HCT116 (cell line): ENCODE data around the gene GPLD1. TPM values are rescaled to one million over a fixed set of nuclear protein-coding genes. Genes with fewer than 3 reads are reported as not detected.

Experiments used
- ATAC-seq: fragments of 200-7000 bp; cut with Tn5 transposase; 2 replicates; pipeline ENCODE4 v1.9.1; 2020; ENCODE audit warnings: mild to moderate bottlenecking, moderate library complexity
- BruUV-seq: library from RNA; stranded (reverse); fragments of 400-500 nt; replicated peaks from 2 replicates; lab custom pipeline; 2021; lab: Mats Ljungman, UMichigan
- CTCF ChIA-PET: fragments of 300-600 bp; sonication (Branson Sonifier 250); formaldehyde crosslinking; loops from one replicate; lab custom pipeline; 2021; ENCODE audit warnings: antibody characterized with exemption; lab: Charles Lee
- POLR2A ChIA-PET: fragments of 300-600, 350-600 bp; sonication (Branson Sonifier 250); formaldehyde crosslinking; loops from one replicate; lab custom pipeline; 2021; ENCODE audit warnings: antibody characterized with exemption; lab: Charles Lee
- RAD21 ChIA-PET, 2 experiments: fragments of 300-600 bp; sonication (Branson Sonifier 250); formaldehyde crosslinking; loops; one replicate each; lab custom pipeline; 2023; ENCODE audit warnings: low total read pairs in 2 of 2; ENCODE audit not compliant: uncharacterized antibody in 2 of 2, unreplicated experiment in 2 of 2, low non-redundant PET in 1 of 2; lab: Charles Lee
- DNase-seq: peaks from one replicate; pipeline ENCODE4 v3.0.0-alpha.2; 2010; ENCODE audit warnings: low read depth, low spot score
- H2AFZ ChIP-seq: fragments of 200-600 bp; shearing (Covaris generic), sonication (generic); 2 replicates; pipeline ENCODE4 v1.6.1; 2017; ENCODE audit warnings: low read depth, mixed run types, mixed read lengths, antibody characterized with exemption, low read length; ENCODE audit not compliant: poor library complexity, severe bottlenecking
- H3K27ac ChIP-seq: 2 replicates; pipeline ENCODE4 v1.5.1; 2012; ENCODE audit warnings: low read depth, low read length
- H3K27me3 ChIP-seq: fragments of 200-600 bp; sonication (generic); 2 replicates; pipeline ENCODE4 v1.6.1; 2016; ENCODE audit warnings: mixed run types, low read length, mixed read lengths; ENCODE audit not compliant: insufficient read depth
- H3K36me3 ChIP-seq, 2 experiments: fragments of 200-500 bp in 1 of 2; fragments of 200-600 bp in 1 of 2; sonication (Bioruptor generic) in 1 of 2; sonication (generic) in 1 of 2; 2 replicates each; pipeline versions ENCODE4 v1.5.1 to v1.6.1; 2014 to 2016; ENCODE audit warnings: low read length in 2 of 2, inconsistent platforms in 1 of 2, mixed read lengths in 1 of 2, mixed run types in 1 of 2; ENCODE audit not compliant: insufficient read depth in 2 of 2, control insufficient read depth in 1 of 2
- H3K4me1 ChIP-seq, 2 experiments: fragments of 200-600 bp in 1 of 2; sonication (generic) in 1 of 2; 2 replicates each; pipeline versions ENCODE4 v1.5.1 to v1.6.1; 2012 to 2017; ENCODE audit warnings: low read length in 2 of 2, inconsistent platforms in 1 of 2, mild to moderate bottlenecking in 1 of 2, mixed read lengths in 1 of 2, mixed run types in 1 of 2, moderate library complexity in 1 of 2; ENCODE audit not compliant: insufficient read depth in 2 of 2, control insufficient read depth in 1 of 2
- H3K4me2 ChIP-seq: fragments of 200-600 bp; sonication (generic); 2 replicates; pipeline ENCODE4 v1.6.1; 2017; ENCODE audit warnings: mixed run types, low read length, mixed read lengths
- H3K4me3 ChIP-seq, 2 experiments: fragments of 200-600 bp in 1 of 2; sonication (generic) in 1 of 2; replicated peaks in 1 of 2; 2 replicates each; pipeline ENCODE4 v1.5.1; 2011 to 2016; ENCODE audit warnings: low read length in 2 of 2, control low read depth in 1 of 2, low read depth in 1 of 2, mild to moderate bottlenecking in 1 of 2, mixed read lengths in 1 of 2, mixed run types in 1 of 2
- H3K79me2 ChIP-seq: fragments of 200-600 bp; sonication (generic); 2 replicates; pipeline ENCODE4 v1.6.1; 2017; ENCODE audit warnings: mild to moderate bottlenecking, mixed run types, low read length, moderate library complexity, mixed read lengths; ENCODE audit not compliant: insufficient read depth
- H3K9ac ChIP-seq: fragments of 200-600 bp; sonication (generic); 2 replicates; pipeline ENCODE4 v1.6.1; 2016; ENCODE audit warnings: low read length, mixed read lengths
- H3K9me2 ChIP-seq: fragments of 200-600 bp; sonication (generic), shearing (Covaris generic); 2 replicates; pipeline ENCODE4 v1.6.1; 2017; ENCODE audit warnings: mixed run types, mild to moderate bottlenecking, moderate library complexity; ENCODE audit not compliant: insufficient read depth
- H3K9me3 ChIP-seq, 2 experiments: fragments of 200-500 bp in 1 of 2; fragments of 200-600 bp in 1 of 2; sonication (Bioruptor generic) in 1 of 2; sonication (generic) in 1 of 2; 2 replicates each; pipeline ENCODE4 v1.6.1; 2014 to 2017; ENCODE audit warnings: low read length in 2 of 2, mixed read lengths in 2 of 2, inconsistent platforms in 1 of 2, low read depth in 1 of 2, mild to moderate bottlenecking in 1 of 2, mixed run types in 1 of 2, moderate library complexity in 1 of 2; ENCODE audit not compliant: control insufficient read depth in 1 of 2, insufficient read depth in 1 of 2
- H4K20me1 ChIP-seq: fragments of 200-600 bp; sonication (generic), shearing (Covaris generic); 2 replicates; pipeline ENCODE4 v1.6.1; 2017; ENCODE audit warnings: mixed run types, mild to moderate bottlenecking, moderate library complexity; ENCODE audit not compliant: insufficient read depth
- CEBPB ChIP-seq: IDR thresholded peaks from 2 replicates; pipeline ENCODE4 v1.6.1; 2012; ENCODE audit warnings: low read depth
- ELF1 ChIP-seq: IDR thresholded peaks from 2 replicates; pipeline ENCODE4 v1.6.1; 2012; ENCODE audit warnings: low read depth, borderline replicate concordance
- POLR2AphosphoS5 ChIP-seq: IDR thresholded peaks from 2 replicates; pipeline ENCODE4 v1.6.1; 2011; ENCODE audit warnings: mild to moderate bottlenecking, low read depth, low read length, moderate library complexity
- SIN3A ChIP-seq: IDR thresholded peaks from 2 replicates; pipeline ENCODE4 v1.6.1; 2012; ENCODE audit warnings: low read depth
- YY1 ChIP-seq: IDR thresholded peaks from 2 replicates; pipeline ENCODE4 v1.6.1; 2011; ENCODE audit warnings: low read length, low read depth, moderate library complexity, mild to moderate bottlenecking; ENCODE audit not compliant: insufficient replicate concordance; ENCODE audit errors: extremely low read depth
- intact Hi-C: fragments of 100-400 bp; cut with micrococcal nuclease; formaldehyde crosslinking; loops from 2 replicates; pipeline ENCODE4 v1.10.0; 2022
- total RNA-seq: library from RNA; stranded (reverse); gene quantifications from one replicate; pipeline ENCODE4 v1.2.1, GENCODE V29; 2021; ENCODE audit not compliant: unreplicated experiment

The GPLD1 gene
- total RNA-seq, 1 experiment from 2014 or later = 2.1 TPM

- ChIA-PET POLR2A (no interaction called here), RAD21 (no interaction called here), CTCF (no interaction called here)
- ATAC-seq = no peak
- Histone ChIP-seq H3K4me3 (no peak overlapping the region), H3K4me1 (no peaks in the 10 kb centered on the region), H3K36me3 (no peaks in the 10 kb centered on the region), H3K79me2 (no peaks in the 10 kb centered on the region), H4K20me1 (no peaks in the 10 kb centered on the region), H2AFZ (no peak overlapping the region), H3K27ac (no peak overlapping the region), H3K27me3 (no peaks in the 10 kb centered on the region), H3K9ac (no peak overlapping the region), H3K4me2 (no peak overlapping the region), H3K9me2 (no peaks in the 10 kb centered on the region), H3K9me3 (no peaks in the 10 kb centered on the region)
- DNase-seq = no peak
- BruUV-seq = no TSS peak
- intact Hi-C loops = no loop called here
- no peak for TF ChIP-seq ELF1
- no peak for TF ChIP-seq YY1
- no peak for TF ChIP-seq CEBPB
- TF ChIP-seq SIN3A = no peak
Observed at GRCh38 chr6:24458134-24458533, 31.2 kb downstream of the GPLD1 start.

DNA sequence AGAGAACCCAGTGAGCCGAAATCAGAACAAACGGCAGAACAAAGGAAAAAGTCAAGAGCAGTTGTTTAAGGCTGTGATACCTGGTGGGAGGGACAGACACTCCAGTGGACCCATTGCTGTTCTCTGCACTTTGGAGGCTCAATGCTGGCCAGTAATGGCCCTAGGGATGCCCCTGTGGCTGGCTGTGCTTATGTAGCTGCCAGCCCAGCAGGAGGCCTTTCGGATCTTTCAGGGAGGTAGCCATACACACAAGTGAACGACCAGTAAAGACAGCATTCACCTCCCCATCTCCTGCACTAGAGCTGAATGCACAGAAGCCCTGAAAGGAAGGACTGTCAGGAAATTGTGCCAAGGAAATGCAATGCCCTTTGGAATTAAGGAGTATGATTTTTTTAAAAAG is 34.3 kb downstream of the GPLD1 start:
- DNase-seq = no peak
- Histone ChIP-seq H3K36me3 (no peaks in the 10 kb centered on the region), H3K9me2 (no peaks in the 10 kb centered on the region), H3K4me2 (no peak overlapping the region), H4K20me1 (no peaks in the 10 kb centered on the region), H3K27ac (no peak overlapping the region), H3K4me3 (no peak overlapping the region), H2AFZ (no peak overlapping the region), H3K9me3 (no peaks in the 10 kb centered on the region), H3K27me3 (no peaks in the 10 kb centered on the region), H3K4me1 (no peaks in the 10 kb centered on the region), H3K79me2 (no peaks in the 10 kb centered on the region), H3K9ac (no peak overlapping the region)
- ChIA-PET RAD21 (no interaction called here), CTCF (no interaction called here), POLR2A (no interaction called here)
- BruUV-seq = no TSS peak
- TF ChIP-seq POLR2AphosphoS5 = no peak
- no peak for ATAC-seq
- intact Hi-C loops = no loop called here
